HS-5 (cell line): ENCODE data around the gene CERCAM.

ENCODE experiments used
- DNase-seq: peaks from one replicate; pipeline ENCODE4 v3.0.0-alpha.2; 2012; ENCODE audit warnings: low read depth

Gene CERCAM

GRCh38 chr9:128420651-128421481 lies at the start of gene CERCAM:
Gene CERCAM, plus strand, starts transcription at chr9:128420857. Its CDS starts 21 bp downstream, at chr9:128420878.
- DNase-seq: peak; percentile 19

GRCh38 chr9:128371630-128372117 lies 49.0 kb upstream of the CERCAM start:
- DNase-seq: no peak

GRCh38 chr9:128372188-128372641 lies 48.4 kb upstream of the CERCAM start:
- DNase-seq: no peak

- no peak for DNase-seq
These were observed 47.9 kb upstream of the CERCAM start for GRCh38 chr9:128372784-128373183.

GRCh38 chr9:128374221-128374675 lies 46.4 kb upstream of the CERCAM start:
- no peak for DNase-seq

- no peak for DNase-seq
These were observed 44.8 kb upstream of the CERCAM start for GRCh38 chr9:128375865-128376264.

GRCh38 chr9:128382261-128382660 lies 38.4 kb upstream of the CERCAM start:
- no peak for DNase-seq

GRCh38 chr9:128383007-128383753 lies 37.5 kb upstream of the CERCAM start:
- no peak for DNase-seq

- DNase-seq: no peak
These were observed 36.9 kb upstream of the CERCAM start for GRCh38 chr9:128383791-128384190.

GRCh38 chr9:128384801-128385495 lies 35.7 kb upstream of the CERCAM start:
- no peak for DNase-seq

GRCh38 chr9:128385496-128386460 lies 34.9 kb upstream of the CERCAM start:
- DNase-seq: no peak

GRCh38 chr9:128388150-128388549 lies 32.5 kb upstream of the CERCAM start:
- no peak for DNase-seq

- DNase-seq: no peak
These were observed 31.1 kb upstream of the CERCAM start for GRCh38 chr9:128389395-128390149.

GRCh38 chr9:128390150-128390812 lies 30.4 kb upstream of the CERCAM start:
- no peak for DNase-seq

- DNase-seq: no peak
These were observed 29.6 kb upstream of the CERCAM start for GRCh38 chr9:128390813-128391711.

GRCh38 chr9:128391956-128392301 lies 28.7 kb upstream of the CERCAM start:
- no peak for DNase-seq

GRCh38 chr9:128392302-128393144 lies 28.1 kb upstream of the CERCAM start:
- no peak for DNase-seq
